Ovary (tissue), 9 donors: ENCODE results near the gene SH3RF3. TPM values are rescaled to one million over a fixed set of nuclear protein-coding genes. Genes with fewer than 3 reads are reported as not detected.

Experiments used
- DNase-seq, 5 donors: peaks; one replicate each; pipeline ENCODE4 v3.0.0-alpha.2; 2019 to 2020
- H3K27ac ChIP-seq, 2 donors: fragments of 200-600 bp; one replicate each; pipeline versions ENCODE4 v1.5.1 to v1.8.0; 2019 to 2022
- H3K27me3 ChIP-seq: fragments of 200-600 bp; one replicate; pipeline ENCODE4 v1.8.0; 2022
- H3K36me3 ChIP-seq: fragments of 200-600 bp; sonication (generic); one replicate; pipeline ENCODE4 v1.5.1; 2019
- H3K4me1 ChIP-seq: one replicate; pipeline ENCODE4 v1.8.1; 2013; ENCODE audit warnings: mild to moderate bottlenecking, moderate library complexity; ENCODE audit not compliant: insufficient read depth
- H3K4me3 ChIP-seq: fragments of 200-600 bp; sonication (generic); one replicate; pipeline ENCODE4 v1.5.1; 2017
- H3K9me3 ChIP-seq, 2 donors: fragments of 200-600 bp in 1 of 2; sonication (generic) in 1 of 2; one replicate each; pipeline versions ENCODE4 v1.5.1 to v1.8.1; 2013 to 2019; ENCODE audit warnings: mild to moderate bottlenecking in 1 of 2, moderate library complexity in 1 of 2
- CTCF ChIP-seq, 3 donors: fragments of 450-650 bp in 2 of 3; fragments of 200-600 bp in 1 of 3; IDR thresholded peaks; one replicate each; pipeline versions ENCODE4 v1.5.1 to v1.8.0; 2016 to 2022; ENCODE audit warnings: antibody characterized with exemption in 3 of 3, mild to moderate bottlenecking in 1 of 3
- EP300 ChIP-seq: sonication (generic); formaldehyde crosslinking; IDR thresholded peaks from one replicate; pipeline ENCODE4 v1.6.1; 2017; ENCODE audit warnings: antibody characterized with exemption
- POLR2A ChIP-seq: fragments of 450-650 bp; IDR thresholded peaks from one replicate; pipeline ENCODE4 v1.6.1; 2017; ENCODE audit warnings: antibody characterized with exemption, mild to moderate bottlenecking, moderate library complexity
- WGBS, 3 donors: extraction: QIAGEN DNeasy Blood & Tissue Kit in 1 of 3; methylation state at CpG; one replicate each; pipeline versions ENCODE4 v1.1.5 to v1.1.7; 2013 to 2017; 5-methylcytosine and 5-hydroxymethylcytosine counted together
- intact Hi-C, 4 donors: fragments of 100-400 bp; cut with DNase I; formaldehyde crosslinking; loops; one replicate each; pipeline versions ENCODE4 v1.11.0 to v1.15.1; 2022 to 2023
- polyA plus RNA-seq, 2 donors: library from polyadenylated mRNA; stranded (reverse); fragments of 200-250 nt in 1 of 2; fragments of 350-450 nt in 1 of 2; fragmentation: Illumina TruSeq in 1 of 2; extraction: RNeasy Lipid Tissue Mini Kit (QIAGEN cat#74804) in 1 of 2; gene quantifications; one replicate each; pipeline ENCODE4 v1.2.3, GENCODE V29; 2013 to 2014
- total RNA-seq, 7 donors: library from RNA; depleted of rRNA in 2 of 7; stranded (reverse); fragments of >200 nt in 2 of 7; fragmentation: NEBNext Ultra II Directional in 3 of 7; extraction: Animal tissue kit (Norgen Biotek cat#: 25700) in 3 of 7; gene quantifications; one replicate each; pipeline versions ENCODE4 v1.1.0 to v1.2.4, GENCODE V29; 2016 to 2023
- donor health status: DM: no; HTN: no; CAD: no; lungs with moderate emphysema.
- donor health status: DM: no; HTN: no; CAD: no.
- donor health status: Bipolar disorder and iron deficiency.
- donor health status: DM: yes; HTN: yes; CAD: no.
- donor health status: DM: no; HTN: no; CAD: no.
- donor health status: DM: yes; HTN: yes; CAD: no.

The SH3RF3 gene
- total and polyA plus RNA-seq, 9 donors: 2.7 to 10.1 (median 4.5) TPM

GRCh38 chr2:109472974-109473373 is 344.0 kb downstream of the SH3RF3 start:
- WGBS, 3 donors: 87 to 90% (median 90%) methylated on average over 10 of the region's 10 CpGs
- Histone ChIP-seq H3K9me3 (no peaks in the 10 kb centered on the region), H3K36me3 (no peaks in the 10 kb centered on the region), H3K4me1 (no peaks in the 10 kb centered on the region), H3K27me3 (no peaks in the 10 kb centered on the region), H3K27ac (no peak overlapping the region), H3K4me3 (no peak overlapping the region)
- intact Hi-C loops: no loop called here
- no peak for TF ChIP-seq EP300
- no peak for TF ChIP-seq CTCF (IDR thresholded peaks at IDR 0.05)
- no peak for TF ChIP-seq POLR2A
- no peak for DNase-seq

GRCh38 chr2:109473616-109474318 is 344.8 kb downstream of the SH3RF3 start:
- intact Hi-C loops: no loop called here
- Histone ChIP-seq H3K27me3 (no peaks in the 10 kb centered on the region), H3K36me3 (no peaks in the 10 kb centered on the region), H3K9me3 (no peaks in the 10 kb centered on the region), H3K4me3 (no peak overlapping the region), H3K27ac (no peak overlapping the region), H3K4me1 (peaks cover 3% of the 10 kb centered on the region)
- DNase-seq: no peak
- TF ChIP-seq EP300 (no peak), CTCF (IDR thresholded peaks at IDR 0.05) (no peak), POLR2A (no peak)
- 92 to 95% (median 94%) methylated on average over 12 of the region's 12 CpGs for WGBS, 3 donors

- Histone ChIP-seq H3K4me1 (peaks cover 5% of the 10 kb centered on the region), H3K27me3 (no peaks in the 10 kb centered on the region), H3K27ac (no peak overlapping the region), H3K4me3 (no peak overlapping the region), H3K9me3 (no peaks in the 10 kb centered on the region), H3K36me3 (no peaks in the 10 kb centered on the region)
- DNase-seq: no peak
- TF ChIP-seq POLR2A (no peak), EP300 (no peak), CTCF (IDR thresholded peaks at IDR 0.05) (no peak)
- intact Hi-C loops: no loop called here
- 84 to 94% (median 92%) methylated on average over 11 of the region's 11 CpGs for WGBS, 3 donors
Measured at GRCh38 chr2:109474319-109474825, 345.4 kb downstream of the SH3RF3 start.

GRCh38 chr2:109475531-109476210 is 346.7 kb downstream of the SH3RF3 start:
- intact Hi-C loops: no loop called here
- H3K9me3 ChIP-seq: no peaks in the 10 kb centered on the region
- TF ChIP-seq CTCF (IDR thresholded peaks at IDR 0.05) (no peak), POLR2A (no peak), EP300 (no peak)
- peaks cover 5% of the 10 kb centered on the region for H3K4me1 ChIP-seq
- 61 to 65% (median 64%) methylated on average over 6 of the region's 6 CpGs for WGBS, 3 donors
- H3K27ac ChIP-seq: no peak overlapping the region
- no peak overlapping the region for H3K4me3 ChIP-seq
- H3K27me3 ChIP-seq: no peaks in the 10 kb centered on the region
- DNase-seq: no peak
- H3K36me3 ChIP-seq: no peaks in the 10 kb centered on the region
